ENCODE measurements around the gene MMP21.

DNA sequence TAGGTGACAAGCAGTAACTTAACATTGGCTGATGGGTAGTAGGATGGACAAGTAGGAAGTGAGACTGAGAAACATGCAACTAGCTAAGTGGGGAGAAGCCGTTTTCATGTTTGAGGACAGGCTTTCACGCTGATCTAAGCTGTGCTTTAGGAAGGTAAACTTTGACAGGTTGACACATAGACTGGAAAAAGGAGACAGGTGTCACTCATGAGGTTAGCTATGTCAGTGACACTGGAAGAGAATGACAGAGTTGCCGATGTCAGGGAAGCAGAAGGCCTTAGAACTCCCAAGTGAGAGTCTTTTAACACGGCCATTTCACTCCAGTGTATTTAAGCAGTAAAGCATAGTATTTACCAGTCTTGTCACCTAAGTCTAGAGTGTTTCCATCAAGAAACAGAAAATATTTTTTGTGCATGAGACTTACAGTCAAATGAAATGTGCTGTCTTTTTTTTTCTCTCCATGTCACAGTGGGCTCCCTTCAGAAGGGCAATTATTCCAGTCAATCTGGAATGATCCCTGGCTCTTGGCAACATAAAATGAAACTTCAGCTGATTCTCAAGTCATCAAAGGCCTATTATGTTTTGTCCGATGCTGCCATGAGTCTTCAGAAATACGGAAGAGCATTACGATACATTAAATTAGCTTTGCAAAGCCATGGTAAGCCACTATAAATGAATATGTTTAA lies 35.5 kb downstream of the MMP21 start:
- TF ChIP-seq ZNF274 (IDR thresholded peaks at IDR 0.05; ENCODE audit: low read depth, low read length) (no peak), YY1 (IDR thresholded peaks at IDR 0.05; ENCODE audit: insufficient read depth, insufficient read length) (no peak), SUZ12 (IDR thresholded peaks at IDR 0.05; ENCODE audit: extremely low read depth, insufficient read depth, insufficient read length) (no peak)

Measured in NT2/D1 (cell line).